ENCODE measurements around the gene IFI27L1. TPM values are rescaled to one million over a fixed set of nuclear protein-coding genes. Genes with fewer than 3 reads are reported as not detected.

IFI27L1 gene
- total RNA-seq, 1 donor from 2014 or later = 30.0 TPM

GRCh38 chr14:94144765-94145164 is 63.7 kb downstream of the IFI27L1 start:
- no peak for TF ChIP-seq CTCF (IDR thresholded peaks at IDR 0.05)
- H3K36me3 Mint-ChIP-seq (ENCODE audit: unreplicated experiment) = no peaks in the 10 kb centered on the region
- no peaks in the 10 kb centered on the region for H3K4me1 Mint-ChIP-seq (ENCODE audit: unreplicated experiment)
- H3K27me3 Mint-ChIP-seq (ENCODE audit: unreplicated experiment) = peaks cover 26% of the 10 kb centered on the region
- no peaks in the 10 kb centered on the region for H3K9me3 Mint-ChIP-seq (ENCODE audit: unreplicated experiment)
- no peak overlapping the region for H3K4me3 Mint-ChIP-seq (ENCODE audit: unreplicated experiment)
- peak; percentile 48 for DNase-seq (ENCODE audit: extremely low spot score, unreplicated experiment)
- no peak overlapping the region for H3K27ac Mint-ChIP-seq (ENCODE audit: unreplicated experiment)

DNA sequence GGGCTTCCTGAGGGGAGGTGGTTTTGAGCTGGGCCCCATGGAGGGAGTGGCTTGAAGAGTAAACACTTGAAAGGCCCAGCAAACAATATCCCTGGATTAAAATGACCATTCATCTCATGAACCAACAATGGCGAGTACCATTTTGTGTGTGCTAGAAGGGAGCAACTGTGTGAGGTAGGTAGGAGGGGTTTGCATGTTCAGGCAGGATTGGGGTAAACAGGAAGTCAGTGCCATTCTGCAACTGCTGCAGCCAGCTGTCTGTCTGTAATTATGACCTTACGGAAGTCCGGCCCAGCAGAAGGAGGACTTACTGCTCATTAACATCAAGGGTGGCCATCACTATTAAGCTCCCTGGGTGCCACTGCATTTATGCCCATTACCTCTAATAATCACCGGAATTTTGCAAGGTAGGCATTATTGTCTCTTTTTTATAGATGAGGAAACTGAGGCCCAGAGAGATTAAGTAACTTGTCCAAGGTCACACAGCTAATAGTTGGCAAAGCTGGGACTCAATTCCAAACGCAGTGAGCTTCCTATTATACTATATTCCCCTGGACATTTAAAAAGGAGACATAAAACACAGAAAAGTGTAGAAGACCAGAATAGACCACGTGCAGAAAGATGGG is 64.9 kb downstream of the IFI27L1 start:
- peaks cover 36% of the 10 kb centered on the region for H3K27me3 Mint-ChIP-seq (ENCODE audit: unreplicated experiment)
- DNase-seq (ENCODE audit: extremely low spot score, unreplicated experiment) = peak; percentile 34
- no peaks in the 10 kb centered on the region for H3K4me1 Mint-ChIP-seq (ENCODE audit: unreplicated experiment)
- H3K9me3 Mint-ChIP-seq (ENCODE audit: unreplicated experiment) = no peaks in the 10 kb centered on the region
- TF ChIP-seq CTCF (IDR thresholded peaks at IDR 0.05) = no peak
- H3K4me3 Mint-ChIP-seq (ENCODE audit: unreplicated experiment) = no peak overlapping the region
- no peaks in the 10 kb centered on the region for H3K36me3 Mint-ChIP-seq (ENCODE audit: unreplicated experiment)
- no peak overlapping the region for H3K27ac Mint-ChIP-seq (ENCODE audit: unreplicated experiment)

Other genes with a start within 250 kb of the IFI27L1 start
- gene FAM181A, start 154.0 kb upstream of the IFI27L1 start, total RNA-seq = not detected in 2 replicates
- gene ASB2, start 104.7 kb upstream of the IFI27L1 start, total RNA-seq = 0.34 and 0.38 TPM in 2 replicates
- not detected in 2 replicates for gene CCDC197, start 84.0 kb upstream of the IFI27L1 start, total RNA-seq
- 1.3 TPM in 2 replicates for gene OTUB2, start 55.0 kb upstream of the IFI27L1 start, total RNA-seq
- gene DDX24, start 108 bp upstream of the IFI27L1 start, total RNA-seq = 167 and 170 TPM in 2 replicates
- 1.5 and 2.6 TPM in 2 replicates for gene IFI27, start 29.4 kb downstream of the IFI27L1 start, total RNA-seq
- 42.5 and 44.7 TPM in 2 replicates for gene IFI27L2, start 48.3 kb downstream of the IFI27L1 start, total RNA-seq
- not detected in 2 replicates for gene PPP4R4, start 93.0 kb downstream of the IFI27L1 start, total RNA-seq
- not detected in 2 replicates for gene SERPINA10, start 212.0 kb downstream of the IFI27L1 start, total RNA-seq
- not detected in 2 replicates for gene SERPINA6, start 242.0 kb downstream of the IFI27L1 start, total RNA-seq

Measured in osteocyte (in vitro differentiated cells).